Right lobe of liver (tissue), 4 donors: ENCODE measurements around the gene SLCO1C1.

ENCODE experiments used
- CTCF ChIP-seq, 4 donors: fragments of 200-600 bp in 3 of 4; fragments of 450-650 bp in 1 of 4; IDR thresholded peaks; one replicate each; pipeline versions ENCODE4 v1.5.1 to v1.8.0; 2016 to 2022; ENCODE audit warnings: antibody characterized with exemption in 4 of 4, mild to moderate bottlenecking in 2 of 4
- POLR2A ChIP-seq: fragments of 450-650 bp; IDR thresholded peaks from one replicate; pipeline ENCODE4 v1.6.1; 2017; ENCODE audit warnings: antibody characterized with exemption, mild to moderate bottlenecking
- donor health status: DM: no; HTN: no; CAD: no.
- donor health status: DM: no; HTN: no; CAD: no.
- donor health status: DM: no; HTN: yes; CAD: no.

- TF ChIP-seq CTCF (IDR thresholded peaks at IDR 0.05) (no peak), POLR2A (no peak)
These were observed 37.6 kb upstream of the SLCO1C1 start for GRCh38 chr12:20657496-20657895.
